22Rv1 (cell line): Measurements from ENCODE around the gene TAS1R3.

Experiments
- ZFX ChIP-seq: fragments of 450-650 bp; IDR thresholded peaks from 2 replicates; pipeline ENCODE4 v1.6.1; 2017; ENCODE audit warnings: antibody characterized with exemption, borderline replicate concordance
- TF ChIP-seq, protein P1 (sequence below): fragments of 450-650 bp; IDR thresholded peaks from 2 replicates; pipeline ENCODE4 v1.5.1; 2017; ENCODE audit warnings: mild to moderate bottlenecking

DNA sequence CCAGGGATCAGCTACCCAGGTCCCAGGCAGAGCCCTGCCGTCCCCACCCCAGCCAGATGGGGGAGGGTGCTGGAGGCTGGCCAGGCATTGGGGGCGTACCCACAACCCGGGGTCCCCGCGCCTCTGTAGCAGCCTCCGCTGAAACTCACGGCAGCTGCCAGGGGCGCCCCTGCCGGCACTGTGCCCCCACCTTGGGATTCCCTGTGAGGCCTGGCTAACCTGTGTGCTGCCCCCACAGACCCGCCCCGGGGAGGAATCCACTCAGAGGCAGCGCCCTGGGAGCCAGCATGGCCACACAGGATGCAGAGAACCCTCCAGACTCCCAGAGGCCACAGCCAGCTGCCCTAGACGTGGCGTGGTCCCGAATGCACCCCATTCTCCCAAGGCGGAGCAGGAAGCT is 14.3 kb downstream of the TAS1R3 start:
- TF ChIP-seq, protein P1, sequence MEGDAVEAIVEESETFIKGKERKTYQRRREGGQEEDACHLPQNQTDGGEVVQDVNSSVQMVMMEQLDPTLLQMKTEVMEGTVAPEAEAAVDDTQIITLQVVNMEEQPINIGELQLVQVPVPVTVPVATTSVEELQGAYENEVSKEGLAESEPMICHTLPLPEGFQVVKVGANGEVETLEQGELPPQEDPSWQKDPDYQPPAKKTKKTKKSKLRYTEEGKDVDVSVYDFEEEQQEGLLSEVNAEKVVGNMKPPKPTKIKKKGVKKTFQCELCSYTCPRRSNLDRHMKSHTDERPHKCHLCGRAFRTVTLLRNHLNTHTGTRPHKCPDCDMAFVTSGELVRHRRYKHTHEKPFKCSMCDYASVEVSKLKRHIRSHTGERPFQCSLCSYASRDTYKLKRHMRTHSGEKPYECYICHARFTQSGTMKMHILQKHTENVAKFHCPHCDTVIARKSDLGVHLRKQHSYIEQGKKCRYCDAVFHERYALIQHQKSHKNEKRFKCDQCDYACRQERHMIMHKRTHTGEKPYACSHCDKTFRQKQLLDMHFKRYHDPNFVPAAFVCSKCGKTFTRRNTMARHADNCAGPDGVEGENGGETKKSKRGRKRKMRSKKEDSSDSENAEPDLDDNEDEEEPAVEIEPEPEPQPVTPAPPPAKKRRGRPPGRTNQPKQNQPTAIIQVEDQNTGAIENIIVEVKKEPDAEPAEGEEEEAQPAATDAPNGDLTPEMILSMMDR, result no peak
- TF ChIP-seq ZFX, result no peak
